CD14-positive monocyte (primary cell): Measurements from ENCODE around the gene CEP128. TPM values are rescaled to one million over a fixed set of nuclear protein-coding genes. Genes with fewer than 3 reads are reported as not detected.

ENCODE experiments used
- DNase-seq, 3 donors: peaks; one replicate each; pipeline ENCODE4 v3.0.0-alpha.2; 2011 to 2022
- H2AFZ ChIP-seq: 2 replicates; pipeline ENCODE4 v1.6.0; 2012; ENCODE audit warnings: mild to moderate bottlenecking, low read depth, low read length, inconsistent platforms; ENCODE audit not compliant: insufficient read depth, poor library complexity, severe bottlenecking
- H3K27ac ChIP-seq, 2 donors: 1 replicate in 1 of 2; 2 replicates in 1 of 2; pipeline ENCODE4 v1.5.1; 2012 to 2013; ENCODE audit warnings: low read length in 2 of 2, control low read depth in 1 of 2, inconsistent platforms in 1 of 2, low read depth in 1 of 2, mild to moderate bottlenecking in 1 of 2
- H3K27me3 ChIP-seq, 2 donors: one replicate each; pipeline versions ENCODE4 v1.6.0 to v1.6.1; 2011 to 2013; ENCODE audit warnings: low read length in 2 of 2; ENCODE audit not compliant: control insufficient read depth in 2 of 2, insufficient read depth in 2 of 2
- H3K36me3 ChIP-seq, 2 donors: replicated peaks in 1 of 2; 1 replicate in 1 of 2; 2 replicates in 1 of 2; pipeline versions ENCODE4 v1.5.1 to v1.6.1; 2012 to 2013; ENCODE audit warnings: low read length in 2 of 2, control low read depth in 1 of 2, inconsistent platforms in 1 of 2, mild to moderate bottlenecking in 1 of 2; ENCODE audit not compliant: insufficient read depth in 2 of 2, control insufficient read depth in 1 of 2
- H3K4me1 ChIP-seq, 2 donors: 1 replicate in 1 of 2; 2 replicates in 1 of 2; pipeline versions ENCODE4 v1.5.1 to v1.6.1; 2012 to 2013; ENCODE audit warnings: low read length in 2 of 2, control low read depth in 1 of 2, inconsistent platforms in 1 of 2, mild to moderate bottlenecking in 1 of 2, moderate library complexity in 1 of 2; ENCODE audit not compliant: insufficient read depth in 2 of 2, control insufficient read depth in 1 of 2
- H3K4me2 ChIP-seq: replicated peaks from 2 replicates; pipeline ENCODE3; 2012; ENCODE audit warnings: low read length, moderate library complexity, mild to moderate bottlenecking; ENCODE audit not compliant: poor library complexity, severe bottlenecking; ENCODE audit errors: extremely low read depth
- H3K4me3 ChIP-seq, 3 experiments: fragments of 200-600 bp in 1 of 3; sonication (generic) in 1 of 3; replicated peaks in 1 of 3; 1 replicate in 2 of 3; 2 replicates in 1 of 3; pipeline ENCODE4 v1.5.1; 2011 to 2013; ENCODE audit warnings: low read length in 3 of 3, mild to moderate bottlenecking in 3 of 3, control low read depth in 2 of 3, low read depth in 2 of 3, inconsistent platforms in 1 of 3, moderate library complexity in 1 of 3
- H3K79me2 ChIP-seq: 2 replicates; pipeline ENCODE4 v1.6.0; 2012; ENCODE audit warnings: mild to moderate bottlenecking, control low read depth, inconsistent platforms, low read length, moderate library complexity; ENCODE audit not compliant: insufficient read depth
- H3K9ac ChIP-seq: 2 replicates; pipeline ENCODE4 v1.6.0; 2017; ENCODE audit warnings: low read length, mild to moderate bottlenecking; ENCODE audit not compliant: insufficient read depth, poor library complexity, severe bottlenecking
- H3K9me3 ChIP-seq, 2 donors: replicated peaks in 1 of 2; 1 replicate in 1 of 2; 2 replicates in 1 of 2; pipeline versions ENCODE4 v1.5.1 to v1.6.1; 2012 to 2013; ENCODE audit warnings: low read length in 2 of 2, control low read depth in 1 of 2; ENCODE audit not compliant: control insufficient read depth in 1 of 2, insufficient read depth in 1 of 2
- H4K20me1 ChIP-seq: 2 replicates; pipeline ENCODE4 v1.6.0; 2012; ENCODE audit warnings: mild to moderate bottlenecking, low read length, control low read depth, moderate library complexity; ENCODE audit not compliant: insufficient read depth
- H3K27ac Mint-ChIP-seq, 7 donors: one replicate each; pipeline ENCODE4 v1.8.0; 2020; ENCODE audit warnings: mild to moderate bottlenecking in 7 of 7, mixed read lengths in 7 of 7, moderate library complexity in 6 of 7, inconsistent platforms in 2 of 7
- H3K27me3 Mint-ChIP-seq, 3 donors: one replicate each; pipeline ENCODE4 v1.8.0; 2021 to 2022; ENCODE audit warnings: low read depth in 3 of 3, mild to moderate bottlenecking in 3 of 3, mixed read lengths in 3 of 3, moderate library complexity in 3 of 3, inconsistent platforms in 1 of 3
- H3K36me3 Mint-ChIP-seq, 2 donors: one replicate each; pipeline ENCODE4 v1.8.0; 2020; ENCODE audit warnings: mixed read lengths in 2 of 2, inconsistent platforms in 1 of 2, mild to moderate bottlenecking in 1 of 2
- H3K4me1 Mint-ChIP-seq: one replicate; pipeline ENCODE4 v1.8.0; 2020; ENCODE audit warnings: mild to moderate bottlenecking, mixed read lengths
- H3K4me3 Mint-ChIP-seq, 2 donors: one replicate each; pipeline ENCODE4 v1.8.0; 2020; ENCODE audit warnings: mild to moderate bottlenecking in 2 of 2, mixed read lengths in 2 of 2, moderate library complexity in 1 of 2
- H3K9me3 Mint-ChIP-seq, 7 donors: one replicate each; pipeline ENCODE4 v1.8.0; 2020 to 2022; ENCODE audit warnings: mixed read lengths in 7 of 7, mild to moderate bottlenecking in 6 of 7, moderate library complexity in 6 of 7, inconsistent platforms in 2 of 7
- CTCF ChIP-seq: fragments of 200-600 bp; IDR thresholded peaks from one replicate; pipeline ENCODE4 v1.8.0; 2022; ENCODE audit warnings: antibody characterized with exemption, mild to moderate bottlenecking
- WGBS: methylation state at CpG from one replicate; pipeline ENCODE4 v1.1.5; 2013; ENCODE audit warnings: missing lambda C conversion rate; ENCODE audit not compliant: insufficient coverage; 5-methylcytosine and 5-hydroxymethylcytosine counted together
- intact Hi-C, 2 donors: fragments of 100-400 bp; cut with micrococcal nuclease; formaldehyde crosslinking; loops; one replicate each; pipeline versions ENCODE4 v1.15.0 to v1.15.1; 2023
- polyA plus RNA-seq, 3 donors: library from polyadenylated mRNA; depleted of rRNA in 1 of 3; unstranded in 2 of 3; stranded (reverse) in 1 of 3; fragments of 300-500 nt in 2 of 3; fragments of >200 nt in 1 of 3; fragmentation: Illumina TruSeq in 2 of 3; gene quantifications; 1 replicate in 2 of 3; 2 replicates in 1 of 3; pipeline ENCODE4 v1.2.3, GENCODE V29; 2012 to 2021

CEP128 gene
- polyA plus RNA-seq, 3 donors = 0.41 to 0.88 (median 0.62) TPM

- TF ChIP-seq CTCF = no peak
- DNase-seq = no peak
- Histone ChIP-seq H3K36me3 (peaks cover 0 to 18% of the 10 kb centered on the region in 2 donors), H4K20me1 (no peaks in the 10 kb centered on the region), H3K4me3 (no peak overlapping the region), H3K27me3 (no peaks in the 10 kb centered on the region), H3K79me2 (no peaks in the 10 kb centered on the region), H2AFZ (no peak overlapping the region), H3K9ac (no peak overlapping the region), H3K4me2 (no peak overlapping the region), H3K27ac (no peak overlapping the region), H3K4me1 (no peaks in the 10 kb centered on the region), H3K9me3 (no peaks in the 10 kb centered on the region)
- no CpG with 5 or more reads among the region's 1 CpG for WGBS
- Mint-ChIP-seq H3K9me3 (no peaks in the 10 kb centered on the region), H3K4me1 (no peaks in the 10 kb centered on the region), H3K27ac (no peak overlapping the region), H3K36me3 (peaks cover 32 to 33% of the 10 kb centered on the region in 2 donors), H3K27me3 (no peaks in the 10 kb centered on the region), H3K4me3 (no peak overlapping the region)
- intact Hi-C loops = no loop called here
Measured at GRCh38 chr14:80751285-80751684, 190.3 kb downstream of the CEP128 start.

GRCh38 chr14:80726211-80726610, 215.3 kb downstream of the CEP128 start:
- H3K27me3 ChIP-seq = no peaks in the 10 kb centered on the region
- H3K4me3 ChIP-seq = no peak overlapping the region
- H3K79me2 ChIP-seq = no peaks in the 10 kb centered on the region
- no peaks in the 10 kb centered on the region for H3K36me3 ChIP-seq
- no peak for TF ChIP-seq CTCF
- WGBS = no CpG with 5 or more reads among the region's 1 CpG
- H4K20me1 ChIP-seq = no peaks in the 10 kb centered on the region
- no peaks in the 10 kb centered on the region for H3K9me3 ChIP-seq
- no peaks in the 10 kb centered on the region for H3K4me1 Mint-ChIP-seq
- peaks cover 0 to 1% (median 0%) of the 10 kb centered on the region in 3 donors for H3K27me3 Mint-ChIP-seq
- no peak overlapping the region for H3K4me2 ChIP-seq
- H3K4me1 ChIP-seq = no peaks in the 10 kb centered on the region
- intact Hi-C loops = no loop called here
- no peak overlapping the region for H3K27ac ChIP-seq
- no peak overlapping the region for H3K9ac ChIP-seq
- DNase-seq = no peak
- H3K9me3 Mint-ChIP-seq = peaks cover 0 to 2% (median 0%) of the 10 kb centered on the region in 7 donors
- no peak overlapping the region for H3K4me3 Mint-ChIP-seq
- no peak overlapping the region for H2AFZ ChIP-seq
- H3K36me3 Mint-ChIP-seq = peaks cover 0 to 9% of the 10 kb centered on the region in 2 donors
- H3K27ac Mint-ChIP-seq = no peak overlapping the region
